ENCODE measurements around the gene LRRC15. TPM values are rescaled to one million over a fixed set of nuclear protein-coding genes. Genes with fewer than 3 reads are reported as not detected.

LRRC15 gene
- total and polyA plus RNA-seq, 2 donors (not counting 3 experiments of a cell fraction or from before 2014, with no cell fraction given), result not detected

GRCh38 chr3:194407423-194407822, 37.9 kb upstream of the LRRC15 start:
- DNase-seq (ENCODE audit: low read depth, low spot score) (peak; percentile 67), FAIRE-seq (no peak)
- no peaks in the 10 kb centered on the region for H3K9me3 ChIP-seq (replicated peaks; ENCODE audit: control insufficient read depth, insufficient read depth, low read length)
- dilution Hi-C loops (cut with MboI; ENCODE audit: extremely low pct_ligation_motif_present, low sequenced_read_pairs), result no loop called here
- H3K27ac ChIP-seq (ENCODE audit: insufficient read depth, low read depth, low read length), result no peak overlapping the region
- no peak overlapping the region for H3K9ac ChIP-seq (replicated peaks; ENCODE audit: extremely low read depth, insufficient read depth, low read length)
- TF ChIP-seq EZH2 (IDR thresholded peaks at IDR 0.05; ENCODE audit: borderline replicate concordance, low read depth, low read length, severe bottlenecking) (no peak), MAX (IDR thresholded peaks at IDR 0.05; ENCODE audit: insufficient read depth, insufficient read length) (no peak), MYC (IDR thresholded peaks at IDR 0.05; ENCODE audit: low read depth, low read length) (no peak), POLR2A (IDR thresholded peaks at IDR 0.05; ENCODE audit: low read depth, low read length) (no peak), POLR2AphosphoS5 (IDR thresholded peaks at IDR 0.05; ENCODE audit: insufficient read depth, low read depth, low read length) (no peak), GATA2 (IDR thresholded peaks at IDR 0.05; ENCODE audit: insufficient read depth, insufficient read length, low read depth, low read length) (no peak), CTCF (IDR thresholded peaks at IDR 0.05; ENCODE audit: extremely low read depth in 1 of 2, insufficient read depth in 1 of 2, low read depth in 1 of 2, low read length in 2 of 2) (no peak), JUN (IDR thresholded peaks at IDR 0.05; ENCODE audit: borderline replicate concordance, insufficient read depth, insufficient read length, low read depth) (no peak), FOS (IDR thresholded peaks at IDR 0.05; ENCODE audit: borderline replicate concordance, insufficient read depth, low read length) (no peak)
- no peak overlapping the region for H3K4me3 ChIP-seq (replicated peaks in 1 of 3; ENCODE audit: insufficient read depth in 1 of 3, low read depth in 1 of 3, low read length in 3 of 3)
- H3K4me2 ChIP-seq (ENCODE audit: insufficient read depth, low read length), result no peak overlapping the region
- peaks cover 0 to 9% of the 10 kb centered on the region in 2 experiments for H3K36me3 ChIP-seq (ENCODE audit: control insufficient read depth in 2 of 2, extremely low read depth in 1 of 2, insufficient read depth in 2 of 2, low read length in 2 of 2)
- CTCF ChIA-PET, result interaction anchor here (0.7 to 5.7 kb wide), 16 partner anchors 9 to 742 kb away, joined by 3 to 71 read pairs (median 4); partner anchors contain the start of genes GP5 and LRRC15
- BruUV-seq (replicated peaks), result no TSS peak
- H4K20me1 ChIP-seq (replicated peaks; ENCODE audit: control insufficient read depth, extremely low read depth, insufficient read depth, low read length), result no peaks in the 10 kb centered on the region
- H3K79me2 ChIP-seq (ENCODE audit: control insufficient read depth, insufficient read depth, low read length), result no peaks in the 10 kb centered on the region
- no peaks in the 10 kb centered on the region for H3K4me1 ChIP-seq (ENCODE audit: control insufficient read depth, extremely low read depth, insufficient read depth, low read length)
- H3K9me1 ChIP-seq (replicated peaks; ENCODE audit: control insufficient read depth, extremely low read depth, insufficient read depth, low read length), result no peaks in the 10 kb centered on the region
- intact Hi-C loops (cut with micrococcal nuclease), result no loop called here
- POLR2A ChIA-PET, result interaction anchor here (0.6 kb wide), 1 partner anchor 73 kb away, joined by 4 read pairs; no protein-coding TSS in a partner anchor
- H3K27me3 ChIP-seq (ENCODE audit: control insufficient read depth in 2 of 2, insufficient read depth in 2 of 2, low read length in 2 of 2), result no peaks in the 10 kb centered on the region
- no peak overlapping the region for H2AFZ ChIP-seq (ENCODE audit: low read depth, low read length)
